Right cardiac atrium (tissue), 5 donors: ENCODE measurements around the gene PGAM2. TPM values are rescaled to one million over a fixed set of nuclear protein-coding genes. Genes with fewer than 3 reads are reported as not detected.

Experiments used
- ATAC-seq, 2 donors: fragments of 200-7000 bp; cut with Tn5 transposase; one replicate each; pipeline versions ENCODE4 v1.8.0 to v1.9.1; 2020; ENCODE audit warnings: moderate library complexity in 2 of 2, mild to moderate bottlenecking in 1 of 2
- DNase-seq, 3 donors: peaks; one replicate each; pipeline ENCODE4 v3.0.0-alpha.2; 2020
- H3K27ac ChIP-seq: one replicate; pipeline ENCODE4 v1.5.1; 2013; ENCODE audit warnings: mild to moderate bottlenecking, low read length, control low read depth, moderate library complexity
- H3K27me3 ChIP-seq: one replicate; pipeline ENCODE4 v1.6.1; 2013; ENCODE audit not compliant: control insufficient read depth, insufficient read depth
- H3K4me1 ChIP-seq: one replicate; pipeline ENCODE4 v1.6.1; 2013; ENCODE audit warnings: low read length; ENCODE audit not compliant: control insufficient read depth, insufficient read depth
- H3K4me3 ChIP-seq: one replicate; pipeline ENCODE4 v1.5.1; 2013; ENCODE audit warnings: low read length, control low read depth
- H3K9me3 ChIP-seq: one replicate; pipeline ENCODE4 v1.6.1; 2013; ENCODE audit warnings: low read length; ENCODE audit not compliant: control insufficient read depth
- WGBS: extraction: QIAGEN DNeasy Blood & Tissue Kit; methylation state at CpG from one replicate; pipeline ENCODE4 v1.1.7; 2013; 5-methylcytosine and 5-hydroxymethylcytosine counted together
- intact Hi-C, 4 donors: fragments of 100-400 bp; cut with DNase I; formaldehyde crosslinking; loops; one replicate each; pipeline versions ENCODE4 v1.11.0 to v1.14.0; 2022 to 2023
- polyA plus RNA-seq: library from polyadenylated mRNA; stranded (reverse); fragments of 200-250 nt; gene quantifications from one replicate; pipeline ENCODE4 v1.2.3, GENCODE V29; 2013
- total RNA-seq, 4 donors: library from RNA; stranded (reverse); fragmentation: NEBNext Ultra II Directional; extraction: Animal tissue kit (Norgen Biotek cat#: 25700); gene quantifications; one replicate each; pipeline ENCODE4 v1.2.1, GENCODE V29; 2021
- donor health status: healthy with polysubstance abuse.
- donor health status: DM: no; HTN: yes; CAD: no.
- donor health status: DM: no; HTN: no; CAD: no.
- donor health status: DM: no; HTN: yes; CAD: no; lungs with severe emphysema.
- donor health status: DM: yes; HTN: yes; CAD: no.

Gene PGAM2
- total and polyA plus RNA-seq, 5 donors: 946 to 2,530 (median 1,101) TPM

GRCh38 chr7:44102846-44103565, 37.6 kb upstream of the PGAM2 start:
- 74% methylated on average over 8 of the region's 8 CpGs for WGBS
- peak overlapping the region; percentile 1 for H3K27ac ChIP-seq
- no peaks in the 10 kb centered on the region for H3K9me3 ChIP-seq
- DNase-seq (peak in 2 of 3 donors; percentile 6 to 47), ATAC-seq (no peak)
- no peak overlapping the region for H3K4me3 ChIP-seq
- intact Hi-C loops: no loop called here
- no peaks in the 10 kb centered on the region for H3K4me1 ChIP-seq
- no peaks in the 10 kb centered on the region for H3K27me3 ChIP-seq

DNA sequence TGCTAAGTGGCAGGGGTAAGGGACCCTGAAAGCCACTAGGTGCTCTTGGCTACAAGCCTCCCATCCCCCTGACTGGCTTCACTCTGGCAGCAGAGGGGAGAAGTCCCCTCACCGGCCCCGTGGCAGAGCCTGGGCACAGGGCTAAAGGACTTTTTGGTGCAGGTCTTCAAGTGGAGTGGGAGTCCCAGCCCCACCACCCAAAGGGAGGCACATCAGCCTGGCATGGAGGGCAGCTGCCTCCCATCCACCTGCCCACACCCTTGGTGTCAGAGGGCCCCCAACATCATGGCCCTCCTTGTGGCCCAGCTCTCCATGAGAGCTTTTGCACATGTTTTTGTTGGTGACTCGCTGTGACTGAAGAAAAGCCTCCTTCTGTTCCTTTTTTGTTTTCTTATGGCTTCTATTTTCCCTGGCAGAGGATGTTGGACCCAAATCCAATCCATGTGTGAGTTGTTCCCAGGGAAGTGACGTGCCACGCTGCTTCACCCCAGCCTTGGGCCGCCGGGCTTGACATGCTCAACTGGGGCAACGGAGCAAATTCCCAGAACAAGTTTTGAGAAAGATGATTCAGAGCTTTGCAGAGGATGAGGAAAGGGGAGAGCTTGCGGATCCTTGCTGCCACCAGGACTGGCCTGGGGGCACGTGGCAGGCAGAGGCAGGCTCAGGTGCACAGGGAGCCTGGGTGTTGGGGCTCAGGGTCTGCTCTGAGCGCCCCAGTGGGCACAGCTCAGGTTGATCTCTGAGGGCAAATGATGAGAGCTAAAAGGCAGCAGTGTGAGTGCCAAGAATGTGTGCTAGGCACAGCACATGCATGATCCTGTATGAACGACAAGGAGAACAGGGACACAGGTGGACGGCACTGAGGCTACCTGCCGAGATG, 36.8 kb upstream of the PGAM2 start:
- ATAC-seq: peak; percentile 15 to 25
- 76% methylated on average over 14 of the region's 14 CpGs for WGBS
- intact Hi-C loops: no loop called here
- Histone ChIP-seq H3K4me1 (no peaks in the 10 kb centered on the region), H3K9me3 (no peaks in the 10 kb centered on the region), H3K27me3 (no peaks in the 10 kb centered on the region), H3K4me3 (no peak overlapping the region), H3K27ac (peak overlapping the region; percentile 40)
- DNase-seq: peak; percentile 75 to 85 (median 81)

GRCh38 chr7:44101303-44101965, 36.1 kb upstream of the PGAM2 start:
- H3K4me1 ChIP-seq: no peaks in the 10 kb centered on the region
- H3K27ac ChIP-seq: peak overlapping the region; percentile 40
- H3K27me3 ChIP-seq: no peaks in the 10 kb centered on the region
- H3K4me3 ChIP-seq: no peak overlapping the region
- H3K9me3 ChIP-seq: no peaks in the 10 kb centered on the region
- ATAC-seq (no peak), DNase-seq (no peak)
- 74% methylated on average over 3 of the region's 3 CpGs for WGBS
- intact Hi-C loops: no loop called here

DNA sequence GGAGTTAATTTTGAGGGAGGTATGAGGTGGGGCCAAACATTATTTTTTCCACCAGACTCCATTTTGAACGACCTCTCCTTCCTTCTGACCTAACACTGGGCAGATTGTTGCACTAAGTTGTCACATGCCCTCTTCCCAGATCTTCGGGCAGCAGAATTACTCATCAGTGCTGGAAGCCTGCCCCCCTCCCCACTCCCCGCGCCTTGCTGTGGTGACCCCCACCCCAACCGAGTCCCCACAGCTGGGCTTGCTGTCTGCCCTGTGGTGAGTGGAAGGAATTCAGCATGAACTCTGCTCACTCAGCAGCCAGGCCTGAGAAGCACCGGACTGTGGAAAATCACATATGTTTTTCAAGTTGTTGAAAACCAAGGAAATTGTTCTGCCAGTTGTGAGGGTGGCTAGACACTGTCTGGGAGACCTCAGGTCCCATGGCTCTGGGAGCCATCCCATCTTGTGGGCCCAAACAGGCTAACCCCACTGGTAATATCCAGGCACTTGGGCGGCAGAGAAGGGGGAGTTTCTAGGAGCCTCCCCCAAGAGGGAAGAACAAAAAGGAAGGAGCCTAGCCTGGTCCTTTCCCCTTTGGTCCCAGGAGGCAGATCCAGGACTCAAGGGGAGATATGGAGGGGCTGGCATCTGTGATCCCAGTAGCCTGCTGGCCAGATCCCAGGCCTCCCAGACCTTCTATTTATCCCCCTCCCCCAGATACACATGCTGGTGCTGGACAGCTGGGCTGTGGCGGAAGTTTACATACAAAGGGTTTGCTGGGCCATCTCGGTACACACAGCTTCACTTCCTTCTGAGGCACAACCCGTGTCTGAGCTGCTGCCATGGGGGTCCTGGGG, 35.3 kb upstream of the PGAM2 start:
- Histone ChIP-seq H3K4me3 (no peak overlapping the region), H3K27me3 (no peaks in the 10 kb centered on the region), H3K4me1 (no peaks in the 10 kb centered on the region), H3K9me3 (no peaks in the 10 kb centered on the region), H3K27ac (peak overlapping the region; percentile 26)
- DNase-seq (peak; percentile 48 to 76 (median 69)), ATAC-seq (peak in 1 of 2 donors; percentile 4)
- 46% methylated on average over 10 of the region's 10 CpGs for WGBS
- intact Hi-C loops: no loop called here

DNA sequence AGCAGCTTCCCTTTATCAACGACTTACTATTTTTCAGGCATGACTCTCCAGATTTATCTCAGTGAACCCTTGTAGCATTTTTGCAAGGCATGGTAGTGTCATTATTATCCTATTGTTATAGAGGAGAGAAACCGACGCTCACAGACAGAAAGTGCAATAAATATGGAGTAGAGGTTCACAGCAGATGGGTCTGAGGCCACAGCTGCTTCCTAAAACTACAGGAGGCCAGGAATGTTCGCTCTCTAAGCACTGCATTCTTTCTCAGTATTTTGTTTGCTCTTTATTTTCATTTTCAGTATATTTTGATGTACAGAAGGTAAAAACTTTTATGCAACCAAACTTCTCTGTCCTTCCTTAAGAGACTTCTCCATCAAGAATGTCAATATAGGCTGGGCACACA, 34.3 kb upstream of the PGAM2 start:
- no peak overlapping the region for H3K4me3 ChIP-seq
- H3K27ac ChIP-seq: no peak overlapping the region
- peaks cover 5% of the 10 kb centered on the region for H3K4me1 ChIP-seq
- DNase-seq (no peak), ATAC-seq (no peak)
- no peaks in the 10 kb centered on the region for H3K9me3 ChIP-seq
- intact Hi-C loops: no loop called here
- H3K27me3 ChIP-seq: no peaks in the 10 kb centered on the region
- WGBS: 41% methylated on average over 4 of the region's 4 CpGs

- 91% methylated on average over 6 of the region's 6 CpGs for WGBS
- H3K9me3 ChIP-seq: no peaks in the 10 kb centered on the region
- no peak overlapping the region for H3K4me3 ChIP-seq
- intact Hi-C loops: no loop called here
- H3K27ac ChIP-seq: no peak overlapping the region
- H3K27me3 ChIP-seq: no peaks in the 10 kb centered on the region
- ATAC-seq (no peak), DNase-seq (no peak)
- H3K4me1 ChIP-seq: peaks cover 5% of the 10 kb centered on the region
These were observed 33.0 kb upstream of the PGAM2 start for GRCh38 chr7:44098092-44099068.

GRCh38 chr7:44097064-44097932, 31.9 kb upstream of the PGAM2 start:
- H3K27me3 ChIP-seq: no peaks in the 10 kb centered on the region
- peaks cover 5% of the 10 kb centered on the region for H3K4me1 ChIP-seq
- H3K4me3 ChIP-seq: no peak overlapping the region
- 83% methylated on average over 9 of the region's 9 CpGs for WGBS
- ATAC-seq: no peak
- no peaks in the 10 kb centered on the region for H3K9me3 ChIP-seq
- H3K27ac ChIP-seq: no peak overlapping the region
- intact Hi-C loops: no loop called here
- no peak for DNase-seq

DNA sequence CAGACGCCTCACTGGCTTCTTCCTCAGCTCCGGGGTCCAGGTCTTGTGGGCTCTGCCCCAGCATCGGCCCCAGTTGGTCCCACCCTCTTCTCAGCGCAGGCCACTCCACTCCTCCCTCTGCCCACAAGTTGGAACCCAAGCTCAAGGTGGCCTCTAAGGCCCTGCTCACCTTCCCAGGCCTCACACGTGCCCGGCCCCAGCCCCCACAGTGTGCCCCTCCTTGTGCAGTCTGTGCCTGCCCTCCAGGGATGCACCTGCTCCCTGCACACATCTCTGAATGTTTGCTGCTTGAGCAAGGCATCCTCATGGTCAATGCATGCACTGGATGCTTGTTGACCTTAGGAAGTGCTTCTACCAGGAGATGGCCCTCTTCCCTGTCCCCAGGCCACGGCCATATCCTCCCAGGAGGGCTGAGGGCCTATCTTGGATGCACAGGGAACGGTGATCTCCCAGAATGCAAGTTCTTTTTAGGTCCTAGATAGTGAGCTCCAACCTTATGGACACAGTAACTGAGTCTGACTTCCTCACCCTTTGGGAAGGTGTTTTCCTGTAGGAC, 31.0 kb upstream of the PGAM2 start:
- H3K27me3 ChIP-seq: no peaks in the 10 kb centered on the region
- no peak overlapping the region for H3K4me3 ChIP-seq
- ATAC-seq (no peak), DNase-seq (peak in 1 of 3 donors; percentile 45)
- no peaks in the 10 kb centered on the region for H3K9me3 ChIP-seq
- no peak overlapping the region for H3K27ac ChIP-seq
- peaks cover 5% of the 10 kb centered on the region for H3K4me1 ChIP-seq
- intact Hi-C loops: no loop called here
- WGBS: 84% methylated on average over 8 of the region's 8 CpGs

- Histone ChIP-seq H3K27me3 (no peaks in the 10 kb centered on the region), H3K4me1 (peaks cover 5% of the 10 kb centered on the region), H3K27ac (no peak overlapping the region), H3K4me3 (no peak overlapping the region), H3K9me3 (no peaks in the 10 kb centered on the region)
- 90% methylated on average over 3 of the region's 3 CpGs for WGBS
- intact Hi-C loops: no loop called here
- ATAC-seq: no peak
- no peak for DNase-seq
These were observed 30.4 kb upstream of the PGAM2 start for GRCh38 chr7:44095781-44096180.
